GM12872 (cell line): ENCODE results near the gene CORO2A.

Experiments
- CTCF ChIP-seq: IDR thresholded peaks from 3 replicates; pipeline ENCODE4 v1.5.1; 2011; ENCODE audit warnings: low read depth, mild to moderate bottlenecking, low read length, moderate library complexity; ENCODE audit not compliant: insufficient read depth

Gene CORO2A

GRCh38 chr9:98202252-98202651 lies 9.8 kb upstream of the CORO2A start:
- no peak for TF ChIP-seq CTCF

- no peak for TF ChIP-seq CTCF
Measured at GRCh38 chr9:98201749-98202148, 9.3 kb upstream of the CORO2A start.

GRCh38 chr9:98201102-98201501 lies 8.7 kb upstream of the CORO2A start:
- no peak for TF ChIP-seq CTCF

GRCh38 chr9:98199388-98200033 lies 7.1 kb upstream of the CORO2A start:
- no peak for TF ChIP-seq CTCF

- no peak for TF ChIP-seq CTCF
Measured at GRCh38 chr9:98195671-98196070, 3.2 kb upstream of the CORO2A start.

GRCh38 chr9:98193336-98193944 lies 1.0 kb upstream of the CORO2A start:
- TF ChIP-seq CTCF = no peak

- TF ChIP-seq CTCF = no peak
Measured at GRCh38 chr9:98191671-98192502, 550 bp downstream of the CORO2A start.
